Activated CD8-positive, alpha-beta memory T cell treated with anti-CD3 and anti-CD28 coated beads, Interleukin-2, amount 50 U/mL, for 1 hour (primary cell): Measurements from ENCODE around the gene SLC43A2.

ENCODE experiments used
- DNase-seq: peaks from one replicate; pipeline ENCODE4 v3.0.0-alpha.2; 2020; ENCODE audit errors: extremely low read depth

The SLC43A2 gene

GRCh38 chr17:1562176-1562643, 66.4 kb downstream of the SLC43A2 start:
- DNase-seq = no peak

GRCh38 chr17:1561420-1562175, 67.0 kb downstream of the SLC43A2 start:
- DNase-seq = no peak

DNA sequence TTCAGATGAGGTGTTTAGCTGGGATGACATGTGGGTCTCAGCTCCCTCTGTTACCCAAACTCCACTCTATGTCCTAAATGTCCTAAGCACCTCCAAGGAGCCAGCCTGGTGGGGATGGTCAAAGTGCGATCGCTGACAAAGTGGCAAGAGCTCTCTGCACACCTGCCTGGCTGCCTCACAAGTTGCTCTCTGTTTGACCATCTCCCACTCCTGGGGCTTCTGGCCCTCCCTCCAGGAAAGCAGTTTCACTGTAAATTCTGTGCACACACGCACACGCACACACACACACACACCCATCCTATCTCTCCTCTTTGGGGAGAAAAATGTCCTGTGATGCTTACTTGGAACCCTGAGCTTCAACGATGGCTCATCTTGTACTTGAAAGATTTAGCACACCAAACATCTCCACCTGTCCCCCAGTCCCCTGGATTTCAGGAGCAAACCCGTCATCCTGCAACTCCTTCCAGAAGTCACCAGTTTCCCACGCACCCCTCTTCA, 67.7 kb downstream of the SLC43A2 start:
- no peak for DNase-seq

GRCh38 chr17:1560101-1560857, 68.4 kb downstream of the SLC43A2 start:
- no peak for DNase-seq

DNA sequence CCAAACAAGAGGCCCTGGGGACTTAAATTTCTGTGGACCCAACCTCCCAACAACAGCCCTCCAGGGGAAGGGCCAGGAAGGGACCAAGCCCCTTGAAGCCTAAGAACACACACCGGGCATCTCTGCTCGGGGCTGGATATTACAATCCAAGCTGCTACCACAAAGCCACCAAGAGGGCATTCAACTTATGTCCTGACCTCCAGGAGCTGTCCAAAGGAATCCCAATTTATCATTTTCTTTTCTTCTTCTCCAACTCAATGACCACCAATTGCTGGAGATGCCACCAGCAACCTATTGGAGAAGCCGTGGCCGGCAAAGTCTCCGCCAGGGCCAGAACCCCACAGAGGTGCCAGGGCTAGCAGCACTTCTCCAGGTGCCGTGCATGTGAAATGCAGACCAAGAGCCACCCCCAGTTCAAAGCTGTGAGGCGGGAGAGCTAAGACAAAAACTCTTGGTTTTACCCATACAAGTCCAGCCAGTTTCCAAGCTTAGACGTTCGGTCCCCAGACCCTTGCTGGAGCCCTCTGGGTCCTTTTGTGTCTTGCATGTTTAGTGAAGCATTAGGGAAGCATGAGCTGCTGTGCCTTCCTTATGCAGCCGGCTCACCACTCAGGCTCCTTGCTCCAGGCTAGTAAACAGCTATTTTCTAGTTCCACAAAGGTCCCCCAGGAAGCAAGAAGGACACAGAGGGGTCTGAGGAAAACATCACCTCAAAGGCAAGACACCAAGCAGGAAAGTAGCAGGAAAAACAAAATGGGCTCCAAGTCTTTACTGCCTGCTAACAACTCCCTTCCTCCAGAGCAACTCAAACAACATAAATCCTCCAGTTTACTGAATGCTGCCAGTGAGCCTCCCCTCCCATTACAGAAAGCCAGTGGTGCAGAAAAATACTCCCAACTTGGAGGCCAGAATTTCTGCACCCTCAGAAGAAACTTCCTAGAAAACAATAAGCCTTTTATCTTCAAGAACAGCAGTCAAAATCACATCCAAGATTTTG, 69.3 kb downstream of the SLC43A2 start:
- DNase-seq = no peak

- DNase-seq = no peak
These were observed 70.2 kb downstream of the SLC43A2 start for GRCh38 chr17:1558401-1558800.

DNA sequence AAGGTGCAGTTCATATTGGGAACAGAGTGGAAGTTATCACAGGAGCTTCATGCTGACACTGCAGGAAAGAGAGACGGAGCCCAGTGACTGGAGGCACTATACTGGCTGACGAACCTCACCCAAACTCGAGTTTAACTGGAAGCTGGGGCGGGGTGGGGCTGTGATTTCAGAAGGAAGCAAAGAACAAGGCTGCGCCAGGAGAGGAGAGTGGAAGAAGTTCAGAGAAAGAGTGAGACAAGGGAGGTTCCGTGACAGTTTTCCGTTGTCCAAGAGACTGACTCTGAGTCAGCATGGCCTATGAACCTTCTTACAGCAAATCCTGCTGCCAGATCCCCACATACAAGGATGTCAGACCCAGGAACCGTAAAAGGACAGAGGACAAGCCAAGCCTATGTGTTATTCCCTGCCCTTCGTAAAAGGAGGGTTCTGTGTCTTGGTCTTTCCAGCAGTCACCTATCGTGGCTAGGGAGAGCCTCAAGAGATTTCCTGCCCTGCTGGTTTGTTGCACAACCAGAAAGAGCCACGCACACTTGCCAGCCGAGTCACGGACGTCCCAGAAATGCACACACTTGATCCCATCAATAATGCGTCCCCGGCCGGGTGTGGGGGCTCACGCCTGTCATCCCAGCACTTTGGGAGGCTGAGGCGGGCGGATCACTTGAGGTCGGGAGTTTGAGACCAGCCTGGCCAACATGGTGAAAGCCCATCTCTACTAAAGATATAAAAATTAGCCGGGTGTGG, 71.1 kb downstream of the SLC43A2 start:
- DNase-seq = no peak

DNA sequence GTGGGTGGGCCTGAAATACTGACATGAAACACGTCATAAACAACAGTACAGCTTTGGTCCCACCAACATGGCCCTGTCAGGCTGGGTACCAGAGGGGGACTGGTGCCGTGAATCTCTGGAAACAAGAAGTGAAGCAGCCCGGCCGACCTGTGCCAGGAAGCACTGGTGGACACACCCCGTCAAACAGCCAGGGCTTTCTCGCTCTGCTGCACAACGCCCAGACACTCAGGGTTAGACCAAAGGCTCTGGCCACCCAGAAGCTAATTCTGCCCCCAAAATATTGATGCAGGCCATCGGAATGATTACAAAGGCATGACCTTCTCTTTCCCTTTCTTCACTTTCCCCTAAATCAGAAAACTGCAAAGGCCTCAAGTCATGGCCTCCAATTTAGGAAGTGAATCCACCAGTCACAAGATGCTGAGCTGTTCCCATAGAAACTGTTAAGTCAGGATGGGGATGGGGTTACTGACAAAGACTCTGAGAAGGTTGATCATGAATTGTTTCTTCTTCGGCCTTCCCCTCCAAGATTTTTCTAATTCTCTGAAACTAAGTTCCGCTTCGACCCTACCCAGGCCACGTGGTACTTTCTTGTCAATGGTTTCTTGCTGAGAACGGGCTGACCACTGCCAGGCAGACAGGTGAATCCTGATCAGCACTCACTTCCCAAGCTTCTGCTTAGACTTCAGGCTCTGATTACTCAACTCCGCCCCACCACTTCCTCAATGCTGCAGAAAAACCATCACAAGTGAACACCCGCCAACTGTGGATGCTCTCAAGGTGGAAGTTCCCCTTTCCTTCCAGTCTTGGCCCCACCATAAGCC, 72.8 kb downstream of the SLC43A2 start:
- DNase-seq = no peak

DNA sequence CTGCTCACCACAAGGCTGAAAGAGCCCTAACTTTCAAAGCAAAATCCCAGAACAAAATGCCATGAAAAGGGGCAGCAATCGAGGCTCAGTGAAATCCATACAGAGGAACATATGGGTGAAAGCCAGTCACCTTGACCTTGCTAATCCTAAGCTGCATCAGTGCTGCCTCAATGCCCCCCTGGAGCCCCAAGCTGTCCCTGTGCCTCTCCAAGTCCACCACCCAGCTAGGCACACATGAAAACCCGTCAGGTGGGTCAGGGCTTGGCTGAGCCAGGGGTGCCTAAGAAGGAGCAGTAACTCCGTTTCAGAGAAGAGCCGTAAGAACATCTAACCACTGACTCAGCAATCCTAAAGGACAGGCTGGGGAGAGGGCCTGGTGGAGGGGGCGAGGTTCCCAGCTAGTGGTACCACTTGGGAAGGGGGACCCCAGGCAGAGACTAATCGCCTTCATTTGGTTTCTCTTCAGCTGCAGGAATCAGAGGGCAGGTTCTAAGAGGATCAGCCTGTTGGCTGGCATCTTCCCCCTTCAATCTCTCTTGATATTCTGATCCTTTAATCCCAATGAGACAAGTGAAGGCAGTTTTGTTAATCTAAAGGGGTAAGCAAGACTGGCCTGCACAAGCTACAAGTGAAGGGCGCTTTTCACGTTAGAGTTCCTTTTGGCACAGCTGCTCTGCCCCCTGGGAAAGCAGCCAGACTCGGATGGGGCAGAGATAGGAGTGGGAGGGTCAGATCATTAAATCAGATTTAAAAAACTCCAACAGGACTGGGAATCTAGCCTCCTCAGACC, 73.7 kb downstream of the SLC43A2 start:
- DNase-seq = no peak

GRCh38 chr17:1553354-1554266, 75.0 kb downstream of the SLC43A2 start:
- no peak for DNase-seq

- DNase-seq = no peak
These were observed 75.7 kb downstream of the SLC43A2 start for GRCh38 chr17:1552932-1553331.

DNA sequence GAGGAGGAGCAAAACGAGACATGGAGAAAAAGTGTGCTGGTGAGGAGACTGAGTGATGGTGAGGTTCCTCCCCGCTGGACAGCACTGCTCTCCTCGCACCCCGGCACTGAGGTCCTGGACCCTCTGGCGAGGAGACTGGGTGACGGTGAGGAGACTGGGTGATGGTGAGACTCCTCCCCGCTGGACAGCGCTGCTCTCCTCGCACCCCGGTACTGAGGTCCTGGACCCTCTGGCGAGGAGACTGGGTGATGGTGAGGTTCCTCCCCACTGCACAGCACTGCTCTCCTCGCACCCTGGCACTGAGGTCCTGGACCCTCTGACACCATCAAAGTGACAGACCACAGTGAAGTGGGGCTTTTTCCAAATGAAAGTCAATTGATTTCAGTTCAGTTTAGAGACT, 76.9 kb downstream of the SLC43A2 start:
- DNase-seq = no peak

GRCh38 chr17:1548032-1548431, 80.6 kb downstream of the SLC43A2 start:
- DNase-seq = no peak

GRCh38 chr17:1546292-1546922, 82.2 kb downstream of the SLC43A2 start:
- DNase-seq = no peak

GRCh38 chr17:1545618-1546017, 83.0 kb downstream of the SLC43A2 start:
- no peak for DNase-seq

- DNase-seq = no peak
These were observed 86.3 kb downstream of the SLC43A2 start for GRCh38 chr17:1542316-1542715.

DNA sequence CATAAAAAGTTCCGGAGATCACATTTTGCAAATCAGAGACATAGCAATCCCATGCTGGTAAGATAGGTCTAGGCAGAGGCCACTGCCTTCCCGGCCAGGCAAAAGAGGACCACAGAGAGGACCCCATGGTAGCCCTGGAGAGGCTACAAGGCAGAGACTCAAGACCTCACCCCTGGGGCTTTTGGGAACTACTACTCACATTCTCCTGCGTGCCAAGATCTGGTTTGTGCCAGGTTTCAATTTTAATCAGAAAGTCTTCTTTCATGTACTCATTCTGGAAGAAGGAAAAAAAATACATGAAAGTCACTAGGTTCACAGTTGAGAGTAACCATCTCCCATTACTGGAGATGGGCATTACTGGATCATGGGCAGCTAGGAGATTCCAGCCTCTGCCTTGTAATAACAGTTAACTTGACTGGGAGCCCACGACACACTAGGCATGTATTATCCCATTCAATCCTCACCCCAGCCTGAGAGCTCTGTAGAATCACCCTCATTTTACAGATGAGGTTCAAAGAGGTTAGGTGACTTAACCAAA, 87.2 kb downstream of the SLC43A2 start:
- no peak for DNase-seq

DNA sequence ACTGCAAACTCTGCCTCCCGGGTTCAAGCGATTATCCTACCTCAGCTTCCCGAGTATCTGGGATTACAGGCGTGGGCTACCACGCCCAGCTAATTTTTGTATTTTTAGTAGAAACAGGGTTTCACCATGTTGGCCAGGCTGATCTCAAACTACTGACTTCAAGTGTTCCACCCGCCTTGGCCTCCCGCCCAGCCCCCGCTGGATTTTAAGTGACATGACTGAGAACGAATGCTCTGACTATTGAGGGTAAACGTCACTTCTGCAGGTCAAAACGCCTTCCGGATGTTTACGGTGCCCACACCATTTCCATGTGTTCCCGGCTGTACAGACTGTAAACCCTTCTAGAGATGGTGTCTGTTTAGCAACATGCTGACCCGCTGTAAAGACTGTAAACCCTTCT, 88.8 kb downstream of the SLC43A2 start:
- DNase-seq = no peak
